NCI-H2227 (cell line): ENCODE data around the gene C11orf98.
A peak's percentile ranks its signal among the peaks of the same experiment; 100 is the strongest.
"Not testable (repeated sequence)": the region's sequence is repeated elsewhere in the genome, so short reads cannot be mapped to it uniquely, and the experiment has no call there.

Source experiments
- DNase-seq: peaks from one replicate; lab custom pipeline; 2025; ENCODE audit not compliant: unreplicated experiment; lab: John Stamatoyannopoulos, UW

Gene C11orf98

GRCh38 chr11:62687508-62688396 lies 22.7 kb upstream of the C11orf98 start:
- DNase-seq: no peak

- peak; percentile 66 for DNase-seq
These were observed 17.5 kb upstream of the C11orf98 start for GRCh38 chr11:62682518-62682917.

DNA sequence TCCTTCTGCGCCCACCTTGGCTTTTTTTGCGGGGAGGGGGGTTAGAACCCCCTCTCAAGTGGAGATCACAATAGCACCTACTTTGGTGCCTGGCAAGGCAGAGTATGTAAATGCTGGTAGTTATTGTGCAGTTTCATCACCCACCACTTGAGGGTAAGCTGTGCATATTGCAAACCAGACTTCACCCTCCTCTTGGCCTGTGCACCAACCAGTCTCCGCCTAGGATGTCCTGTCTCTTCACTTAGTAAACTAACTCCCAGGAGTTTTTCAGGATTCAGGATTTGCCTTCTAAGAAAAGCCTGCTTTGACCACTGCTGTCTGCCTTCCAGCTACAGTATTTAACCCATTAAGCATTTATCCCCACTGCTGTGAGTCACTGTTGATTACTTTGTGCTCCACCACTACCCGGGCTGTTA lies 15.8 kb upstream of the C11orf98 start:
- peak; percentile 50 for DNase-seq

- peak; percentile 89 for DNase-seq
These were observed 14.0 kb upstream of the C11orf98 start, which contains the start of gene UBXN1 for GRCh38 chr11:62678770-62679696. UBXN1 (minus strand) TSS chr11:62679073; CDS start chr11:62678923, 150 bp downstream.

DNA sequence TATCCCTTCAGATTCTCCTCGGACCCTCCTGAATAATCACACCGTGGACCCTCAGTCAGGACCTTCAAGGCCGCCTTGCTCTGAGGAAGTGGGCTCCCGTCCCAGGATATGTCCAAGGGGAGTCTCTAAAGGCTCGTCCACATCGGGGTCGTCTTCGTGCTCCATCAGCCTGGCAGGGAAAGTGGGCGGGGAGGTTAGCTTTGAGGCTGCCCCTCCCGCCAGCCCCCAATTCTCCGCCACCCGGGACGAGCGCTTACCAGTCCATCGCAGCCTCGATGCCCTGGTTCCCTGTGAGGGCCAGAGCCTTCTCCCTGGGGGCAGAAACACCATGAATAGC lies 13.4 kb upstream of the C11orf98 start:
- no peak for DNase-seq

- DNase-seq: no peak
These were observed 12.7 kb upstream of the C11orf98 start for GRCh38 chr11:62677714-62678113.

GRCh38 chr11:62677156-62677555 lies 12.1 kb upstream of the C11orf98 start:
- no peak for DNase-seq

DNA sequence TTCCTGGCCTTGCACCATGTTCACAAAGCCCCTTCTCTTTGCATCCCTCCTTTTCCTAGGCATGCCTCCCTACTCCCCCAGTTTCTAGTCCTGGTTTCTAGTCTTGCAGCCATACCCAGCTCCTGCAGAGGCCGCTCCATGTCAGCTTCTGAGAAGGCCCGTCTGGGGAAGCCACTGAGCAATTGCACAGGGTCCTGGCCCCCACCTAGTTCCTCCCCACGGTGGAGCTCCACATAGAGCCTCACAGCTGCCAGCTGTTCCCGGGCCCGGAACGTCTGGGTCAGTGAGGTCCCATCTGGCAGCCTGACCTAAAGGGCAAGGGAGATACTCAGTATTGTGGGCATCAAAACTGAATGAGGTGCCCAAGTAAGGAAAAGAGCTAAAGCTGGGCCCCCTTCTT lies 11.7 kb upstream of the C11orf98 start:
- peak; percentile 21 for DNase-seq

DNA sequence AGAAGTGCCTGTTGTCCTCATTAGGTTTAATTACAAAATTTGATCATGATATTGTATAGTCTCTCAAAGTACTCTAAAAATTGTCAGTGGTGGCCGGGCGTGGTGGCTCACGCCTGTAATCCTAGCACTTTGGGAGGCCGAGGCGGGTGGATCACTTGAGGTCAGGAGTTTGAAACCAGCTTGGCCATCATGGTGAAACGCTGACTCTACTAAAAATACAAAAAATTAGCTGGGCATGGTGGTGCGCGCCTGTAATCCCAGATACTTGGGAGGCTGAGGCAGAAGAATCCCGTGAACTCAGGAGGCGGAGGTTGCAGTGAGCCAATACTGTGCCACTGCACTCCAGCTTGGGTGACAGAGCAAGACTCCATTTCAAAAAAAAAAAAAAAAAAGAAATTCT lies 10.4 kb upstream of the C11orf98 start:
- not testable (repeated sequence) for DNase-seq

- DNase-seq: no peak
These were observed 8.2 kb upstream of the C11orf98 start for GRCh38 chr11:62673196-62673525.

DNA sequence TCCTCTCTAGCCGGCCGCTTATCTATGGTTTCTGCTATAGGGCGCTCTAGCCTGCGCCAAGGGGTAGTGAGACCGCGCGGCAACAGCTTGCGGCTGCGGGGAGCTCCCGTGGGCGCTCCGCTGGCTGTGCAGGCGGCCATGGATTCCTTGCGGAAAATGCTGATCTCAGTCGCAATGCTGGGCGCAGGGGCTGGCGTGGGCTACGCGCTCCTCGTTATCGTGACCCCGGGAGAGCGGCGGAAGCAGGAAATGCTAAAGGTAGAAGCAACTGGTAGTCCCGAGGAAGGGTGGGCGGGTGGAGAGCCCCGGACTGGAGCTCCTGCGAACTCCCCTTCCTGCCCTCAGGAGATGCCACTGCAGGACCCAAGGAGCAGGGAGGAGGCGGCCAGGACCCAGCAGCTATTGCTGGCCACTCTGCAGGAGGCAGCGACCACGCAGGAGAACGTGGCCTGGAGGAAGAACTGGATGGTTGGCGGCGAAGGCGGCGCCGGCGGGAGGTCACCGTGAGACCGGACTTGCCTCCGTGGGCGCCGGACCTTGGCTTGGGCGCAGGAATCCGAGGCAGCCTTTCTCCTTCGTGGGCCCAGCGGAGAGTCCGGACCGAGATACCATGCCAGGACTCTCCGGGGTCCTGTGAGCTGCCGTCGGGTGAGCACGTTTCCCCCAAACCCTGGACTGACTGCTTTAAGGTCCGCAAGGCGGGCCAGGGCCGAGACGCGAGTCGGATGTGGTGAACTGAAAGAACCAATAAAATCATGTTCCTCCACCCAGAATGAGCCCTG lies 6.8 kb upstream of the C11orf98 start, which contains the start of the genes LBHD1 and UQCC3:
LBHD1 (minus strand) TSS at position 660 of the 782 bp plus-strand sequence. CDS start 2,236 bp downstream, outside the sequence.
UQCC3 (plus strand) TSS at position 66 of the 782 bp plus-strand sequence; CDS start at position 139, 73 bp downstream.
- DNase-seq: peak; percentile 95

GRCh38 chr11:62671236-62671607 lies 6.2 kb upstream of the C11orf98 start:
- no peak for DNase-seq

GRCh38 chr11:62669420-62670161 lies 4.6 kb upstream of the C11orf98 start:
- DNase-seq: peak; percentile 27

DNA sequence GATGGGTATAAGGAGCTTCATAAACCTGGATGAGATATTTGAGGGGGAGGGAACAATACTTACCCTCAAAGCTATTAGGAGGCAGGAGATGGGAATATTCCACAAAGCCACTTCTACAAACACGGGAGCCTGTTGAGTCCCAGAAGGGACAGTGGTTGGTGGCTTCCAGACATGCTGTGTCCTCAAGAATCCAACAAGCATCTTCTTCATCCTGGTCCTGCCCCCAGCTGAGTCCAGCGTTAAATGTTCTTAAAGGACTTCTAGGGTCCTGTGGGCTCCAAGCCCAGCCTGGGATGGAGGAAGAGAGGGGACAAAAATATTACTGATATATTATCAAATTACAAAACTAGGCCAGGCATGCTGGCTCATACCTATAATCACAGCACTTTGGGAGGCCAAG lies 2.5 kb upstream of the C11orf98 start:
- DNase-seq: no peak

DNA sequence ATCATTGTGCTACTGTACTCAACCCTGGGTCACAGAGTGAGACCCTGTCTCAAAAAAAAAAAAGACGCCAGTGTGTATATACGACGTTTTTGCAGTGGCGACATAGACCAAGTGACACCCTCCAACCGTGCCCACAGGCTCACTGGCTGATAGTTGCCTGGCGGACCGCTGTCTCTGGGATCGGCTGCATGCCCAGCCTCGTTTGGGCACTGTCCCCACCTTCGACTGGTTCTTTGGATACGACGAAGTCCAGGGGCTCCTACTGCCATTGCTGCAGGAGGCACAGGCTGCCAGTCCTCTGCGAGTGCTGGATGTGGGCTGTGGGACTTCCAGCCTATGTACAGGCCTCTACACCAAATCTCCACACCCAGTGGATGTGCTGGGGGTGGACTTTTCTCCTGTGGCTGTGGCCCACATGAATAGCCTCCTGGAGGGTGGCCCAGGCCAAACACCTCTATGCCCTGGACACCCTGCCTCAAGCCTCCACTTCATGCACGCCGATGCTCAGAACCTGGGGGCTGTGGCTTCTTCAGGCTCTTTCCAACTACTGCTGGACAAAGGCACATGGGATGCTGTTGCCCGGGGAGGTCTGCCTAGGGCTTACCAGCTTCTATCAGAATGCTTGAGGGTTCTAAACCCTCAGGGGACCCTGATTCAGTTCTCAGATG lies 1.4 kb upstream of the C11orf98 start:
- DNase-seq: no peak

DNA sequence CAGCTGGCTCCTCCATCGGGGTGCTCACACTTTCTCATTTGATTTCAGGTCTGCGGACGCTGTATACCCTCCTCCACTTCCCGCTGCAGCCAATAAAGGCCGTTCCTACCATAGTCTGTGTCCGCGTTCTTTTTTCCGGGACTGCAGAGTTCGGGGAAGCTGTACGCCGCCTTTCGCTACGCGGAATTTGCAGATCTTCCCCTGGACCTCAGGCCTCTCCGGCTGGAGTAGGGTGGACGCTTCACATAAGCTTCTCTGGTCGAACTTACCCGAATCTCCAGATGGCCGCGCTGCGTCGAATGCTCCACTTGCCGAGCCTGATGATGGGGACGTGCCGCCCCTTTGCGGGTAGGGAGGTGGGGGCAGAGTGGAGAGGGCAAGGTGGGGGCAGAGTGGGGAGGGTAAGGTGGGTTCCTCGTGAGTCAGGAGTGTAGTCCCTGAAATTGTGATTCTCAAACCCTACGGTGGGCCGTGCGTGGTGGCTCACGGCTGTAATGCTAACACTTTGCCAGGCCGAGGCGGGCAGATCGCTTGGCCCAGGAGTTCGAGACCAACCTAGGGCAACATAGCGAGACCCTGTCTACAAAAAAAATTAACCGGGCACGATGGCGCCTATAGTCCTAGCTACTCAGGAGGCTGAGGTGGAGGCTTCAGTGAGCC lies 719 bp upstream of the C11orf98 start:
- peak; percentile 79 for DNase-seq

DNA sequence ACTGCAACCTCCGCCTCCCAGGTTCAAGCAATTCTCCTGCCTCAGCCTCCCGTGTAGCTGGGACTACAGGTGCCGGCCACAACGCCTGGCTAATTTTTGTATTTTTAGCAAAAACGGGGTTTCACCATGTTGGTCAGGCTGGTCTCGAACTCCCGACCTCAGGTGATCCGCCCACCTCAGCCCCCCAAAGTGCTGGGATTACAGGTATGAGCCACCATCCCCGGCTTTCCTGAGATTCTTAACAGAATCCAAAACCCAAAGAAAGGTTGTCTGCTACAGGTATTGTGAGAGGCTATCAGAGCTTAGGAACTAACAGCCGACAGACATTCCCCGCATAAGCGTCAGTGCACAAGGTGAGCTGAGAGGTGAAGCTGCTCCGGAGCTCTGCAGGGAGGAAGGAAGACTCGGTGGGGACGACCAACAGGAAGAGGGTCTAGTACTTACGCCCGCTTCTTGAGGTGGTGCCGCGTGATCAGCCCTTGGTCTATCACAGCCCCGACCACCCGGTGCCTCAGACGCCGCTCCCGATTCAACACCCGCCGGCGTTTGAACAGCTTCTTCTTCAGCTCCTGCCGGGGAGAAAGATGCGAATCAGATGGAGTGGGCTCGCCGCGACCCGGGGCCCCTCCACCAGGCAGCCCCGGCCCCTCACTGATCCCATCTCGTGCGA lies 470 bp downstream of the C11orf98 start:
- peak; percentile 82 for DNase-seq

GRCh38 chr11:62656796-62657429 lies 8.1 kb downstream of the C11orf98 start:
- DNase-seq: no peak
